HG02981 (cell line): Measurements from ENCODE around the gene KDSR.
"Not testable (repeated sequence)": the region's sequence is repeated elsewhere in the genome, so short reads cannot be mapped to it uniquely, and the experiment has no call there.

Source experiments
- ATAC-seq: cut with Tn5 transposase; IDR thresholded peaks from one replicate; pipeline ENCODE4 v1.9.1; 2021; ENCODE audit warnings: mild to moderate bottlenecking, moderate library complexity; ENCODE audit not compliant: unreplicated experiment

Gene KDSR

DNA sequence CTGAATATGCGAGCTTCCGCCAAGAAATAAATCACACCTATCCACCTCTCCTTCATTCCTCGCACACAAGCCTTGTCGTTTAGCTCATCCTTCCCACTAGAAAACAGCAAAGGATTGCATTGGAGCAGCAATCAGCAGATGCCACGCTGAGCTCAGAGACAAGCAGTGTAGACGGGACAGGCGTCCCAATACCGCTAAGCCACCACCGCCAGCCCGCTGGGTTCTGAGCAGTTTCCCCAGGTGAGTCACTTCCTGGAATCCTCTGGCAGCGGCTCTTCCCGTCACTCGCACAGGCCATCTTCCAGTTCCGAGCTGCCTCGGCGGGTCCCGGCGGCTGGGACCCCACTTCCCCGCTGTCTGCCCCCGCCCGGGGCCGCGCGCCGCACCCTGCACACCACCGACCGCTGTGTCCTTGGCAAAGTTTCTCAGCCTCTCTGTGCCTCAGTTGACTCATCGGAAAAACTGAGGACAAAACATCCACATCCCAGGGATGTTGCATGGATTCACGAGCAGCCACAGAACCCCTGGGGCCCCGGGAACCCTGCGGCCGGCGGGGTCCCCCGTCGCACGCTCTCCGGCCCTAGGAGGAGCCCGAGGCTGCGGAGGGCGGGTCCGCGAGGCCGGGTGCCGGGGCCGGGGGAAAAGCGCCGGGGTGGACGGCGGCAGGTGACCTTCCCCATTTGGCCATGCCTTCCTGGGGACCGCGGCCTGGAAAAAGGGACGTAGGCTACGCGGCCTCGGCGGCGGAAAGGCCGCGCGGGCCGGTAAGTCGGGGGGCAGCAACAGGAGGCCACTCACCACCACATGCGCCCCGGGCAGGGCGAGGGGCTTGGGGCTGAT is 573 bp downstream of the KDSR start:
- peak; percentile 23 for ATAC-seq

DNA sequence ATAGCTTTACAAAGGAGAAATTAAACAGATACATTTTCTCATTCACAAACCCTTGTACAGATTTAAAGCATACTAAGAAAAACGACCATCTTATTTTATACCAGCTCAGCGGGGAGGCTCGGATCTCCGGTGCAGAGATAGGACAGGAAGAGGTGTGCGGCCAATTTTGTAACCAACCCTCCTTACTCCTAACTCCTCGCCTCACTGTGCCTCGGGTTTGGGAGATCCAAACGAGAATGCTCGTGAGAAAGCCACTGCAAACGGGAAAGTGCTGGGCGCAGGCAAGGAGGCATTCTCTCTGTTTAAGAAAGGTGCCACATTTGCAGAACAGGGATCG is 1.2 kb downstream of the KDSR start:
- ATAC-seq: no peak

DNA sequence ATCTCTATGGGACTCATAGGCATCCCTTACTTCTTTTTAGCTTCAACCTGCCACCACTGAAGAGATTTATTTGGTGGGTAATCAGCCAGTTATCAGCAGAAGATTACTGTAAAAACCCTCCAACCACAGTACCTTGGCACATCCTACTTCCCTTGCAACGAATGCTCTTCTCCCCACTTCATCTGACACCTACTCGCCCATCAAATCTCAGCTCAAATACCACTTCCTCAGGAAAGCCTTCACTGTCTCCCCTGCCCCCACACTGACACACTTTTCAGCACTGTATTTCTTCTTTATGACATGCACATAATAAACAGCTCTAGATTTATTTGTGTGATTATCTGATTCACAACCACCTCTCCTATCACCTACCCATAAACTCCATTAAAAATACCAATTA is 3.1 kb downstream of the KDSR start:
- no peak for ATAC-seq

DNA sequence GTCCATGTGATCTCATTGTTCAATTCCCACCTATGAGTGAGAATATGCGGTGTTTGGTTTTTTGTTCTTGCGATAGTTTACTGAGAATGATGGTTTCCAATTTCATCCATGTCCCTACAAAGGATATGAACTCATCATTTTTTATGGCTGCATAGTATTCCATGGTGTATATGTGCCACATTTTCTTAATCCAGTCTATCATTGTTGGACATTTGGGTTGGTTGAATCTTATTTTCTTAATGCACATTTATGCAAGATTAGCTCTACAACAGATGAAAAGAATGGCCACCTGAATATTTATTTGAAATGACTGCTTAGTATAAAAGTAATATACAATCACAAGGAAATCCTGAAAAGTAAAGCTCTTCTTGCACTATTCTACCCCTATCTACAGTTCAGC is 3.6 kb downstream of the KDSR start:
- not testable (repeated sequence) for ATAC-seq

DNA sequence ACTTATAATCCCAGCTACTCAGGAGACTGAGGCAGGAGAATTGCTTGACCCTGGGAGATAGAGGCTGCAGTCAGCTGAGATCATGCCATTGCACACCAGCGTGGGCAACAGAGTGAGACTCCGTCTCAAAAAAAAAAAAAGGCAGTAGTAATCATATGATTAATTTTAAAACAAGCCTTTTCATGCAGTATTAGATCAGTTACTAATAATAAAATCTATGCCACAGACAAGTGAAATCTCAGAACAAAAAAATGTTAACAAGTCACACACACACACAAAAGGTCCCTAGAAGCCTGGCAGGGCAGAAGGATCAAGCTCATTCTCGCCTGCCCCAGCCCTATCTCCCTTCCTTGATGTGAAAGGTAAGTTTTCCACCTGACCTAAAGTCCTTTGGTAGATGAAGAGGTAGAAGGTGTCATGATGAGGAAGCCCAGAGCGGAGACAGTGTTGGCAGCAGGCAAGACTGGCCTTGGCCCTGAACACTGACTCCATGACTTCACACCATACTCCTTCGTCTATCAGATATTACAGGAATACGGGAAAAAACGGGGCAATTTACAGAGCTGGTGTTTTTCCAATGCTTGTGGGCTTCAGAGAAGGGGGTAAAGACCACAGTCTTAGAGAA is 10.6 kb downstream of the KDSR start:
- no peak for ATAC-seq

DNA sequence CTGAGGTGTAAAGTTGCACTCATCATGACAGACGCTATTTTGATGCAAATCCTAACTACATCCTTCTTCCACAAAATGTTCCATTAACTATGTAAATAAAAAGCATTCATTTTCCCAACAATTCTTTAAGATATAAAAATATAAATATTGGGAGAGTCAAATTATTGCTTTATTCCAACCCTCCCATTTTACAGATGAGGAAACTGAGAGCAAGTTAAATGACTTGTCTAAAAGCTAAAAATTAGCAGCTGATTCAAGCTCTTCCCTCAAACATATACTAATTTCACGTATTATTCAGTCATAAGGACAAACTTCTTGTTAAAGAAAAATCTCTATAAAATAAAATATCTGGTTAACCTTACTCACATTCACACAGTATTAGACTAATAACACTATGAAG is 16.8 kb downstream of the KDSR start:
- no peak for ATAC-seq

DNA sequence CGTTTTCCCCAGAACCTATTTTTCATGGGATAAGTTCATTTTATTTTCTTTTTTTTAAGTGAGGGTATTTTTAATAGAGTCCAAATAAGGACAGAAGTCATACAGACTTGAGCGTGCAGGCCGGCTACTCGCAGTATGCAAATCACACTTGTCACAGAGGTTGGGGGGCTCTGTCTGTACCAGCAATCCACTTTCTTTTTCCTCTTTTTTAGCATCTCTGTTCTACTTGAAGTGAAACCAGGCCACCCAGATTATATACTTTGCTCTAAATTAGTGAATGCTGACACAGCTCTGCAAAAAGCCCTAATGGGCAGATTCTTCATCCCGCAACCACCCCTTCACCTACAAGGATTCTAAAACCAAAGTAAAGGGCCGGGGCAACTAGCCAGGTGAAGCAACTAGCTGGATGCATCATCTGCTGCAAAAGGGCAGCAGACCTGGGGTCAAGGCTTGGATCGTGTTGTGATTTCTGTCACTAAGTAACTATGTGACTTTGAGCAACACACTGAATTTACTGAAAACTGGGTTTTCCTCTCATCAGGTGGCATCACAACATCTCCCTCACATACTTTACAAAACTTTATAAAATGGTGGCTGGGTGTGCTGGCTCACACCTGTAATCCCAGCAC is 18.4 kb downstream of the KDSR start:
- ATAC-seq: no peak

DNA sequence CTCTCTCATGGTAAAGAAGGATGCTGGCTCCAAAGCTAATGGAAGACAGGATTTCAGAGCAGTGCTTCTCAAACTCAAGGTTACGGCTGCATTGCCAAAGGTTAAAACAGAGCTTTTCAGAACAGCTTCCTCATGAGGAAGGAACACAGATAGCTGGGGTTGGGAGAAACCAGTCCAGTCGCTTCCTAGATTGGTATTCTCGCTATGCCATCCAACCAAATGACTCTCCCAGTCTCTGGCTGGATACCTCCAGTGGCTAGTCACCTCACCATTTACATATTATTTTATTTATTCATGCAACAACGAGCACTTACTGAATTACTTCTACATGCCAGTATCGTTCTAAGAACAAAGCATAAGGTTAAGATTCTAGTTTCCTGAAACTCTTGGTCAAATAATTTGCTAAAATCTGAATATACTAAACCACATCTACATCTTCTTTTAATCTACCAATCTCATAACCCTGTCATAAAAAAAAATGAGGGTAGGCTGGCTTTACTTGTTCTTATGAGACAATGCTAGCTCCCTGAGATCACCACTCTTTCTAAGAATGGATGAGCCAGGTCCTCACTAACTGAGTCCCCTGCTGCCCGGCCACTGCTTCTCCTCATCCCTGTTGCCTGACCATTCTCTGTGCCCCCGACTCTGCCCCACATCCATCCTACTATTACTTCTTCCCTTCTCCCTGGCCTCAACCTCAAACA is 20.4 kb downstream of the KDSR start:
- no peak for ATAC-seq

DNA sequence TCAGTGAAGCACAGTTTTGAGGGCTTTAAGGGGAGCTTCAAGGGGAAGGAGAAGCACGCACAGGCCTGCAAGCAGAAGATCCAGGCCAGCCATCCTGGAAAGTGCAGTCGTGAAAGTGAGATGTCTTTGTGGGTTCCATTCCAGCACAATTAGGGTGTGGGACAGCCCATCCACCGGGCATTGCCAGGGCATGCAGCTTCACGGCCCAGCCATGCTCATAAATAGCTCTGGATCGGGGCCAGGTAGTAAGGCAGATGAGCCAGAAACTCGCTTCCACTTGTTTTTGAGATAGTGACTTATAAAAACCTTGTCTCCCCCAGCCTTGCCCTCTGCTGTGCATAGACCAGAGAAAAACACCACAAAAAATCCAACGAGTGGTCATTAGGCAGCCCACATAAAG is 21.0 kb downstream of the KDSR start:
- no peak for ATAC-seq

DNA sequence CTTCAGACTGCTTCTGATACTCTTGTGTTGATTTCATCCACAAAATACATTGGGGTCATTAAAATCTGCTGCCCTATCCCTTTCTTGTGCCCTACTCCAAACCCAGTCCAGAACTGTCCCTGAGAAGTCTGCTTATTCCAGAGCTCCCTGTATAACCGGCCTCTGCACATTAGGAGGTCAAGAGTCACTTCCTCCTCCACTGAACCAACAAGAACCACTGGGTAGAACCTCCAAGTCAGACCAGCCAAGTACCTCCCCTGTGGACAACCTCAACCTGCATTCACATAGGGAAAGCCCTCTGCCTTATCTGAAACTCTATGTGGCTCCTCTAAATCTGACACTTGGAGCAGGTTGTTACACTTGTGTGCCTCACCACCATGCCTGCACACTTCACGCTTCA is 22.1 kb downstream of the KDSR start:
- no peak for ATAC-seq

DNA sequence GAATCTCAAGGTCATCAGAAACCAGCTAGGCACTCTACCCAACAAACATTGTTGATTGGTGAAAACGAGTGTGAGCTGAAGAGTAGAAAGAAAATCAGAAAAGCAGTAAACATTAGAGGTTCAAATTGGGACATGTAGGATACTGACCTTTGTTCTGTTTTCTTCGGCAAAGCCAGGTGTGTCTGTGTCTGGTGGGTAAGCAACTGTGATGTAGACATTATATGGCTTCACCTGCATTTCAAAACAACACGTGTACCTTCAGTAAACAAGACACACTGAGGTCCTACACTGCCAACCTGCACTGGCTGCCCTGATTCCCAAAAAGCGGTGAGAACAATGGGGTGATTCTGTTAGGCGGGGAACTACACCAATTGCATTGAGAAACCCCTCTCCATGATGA is 22.7 kb downstream of the KDSR start:
- no peak for ATAC-seq

DNA sequence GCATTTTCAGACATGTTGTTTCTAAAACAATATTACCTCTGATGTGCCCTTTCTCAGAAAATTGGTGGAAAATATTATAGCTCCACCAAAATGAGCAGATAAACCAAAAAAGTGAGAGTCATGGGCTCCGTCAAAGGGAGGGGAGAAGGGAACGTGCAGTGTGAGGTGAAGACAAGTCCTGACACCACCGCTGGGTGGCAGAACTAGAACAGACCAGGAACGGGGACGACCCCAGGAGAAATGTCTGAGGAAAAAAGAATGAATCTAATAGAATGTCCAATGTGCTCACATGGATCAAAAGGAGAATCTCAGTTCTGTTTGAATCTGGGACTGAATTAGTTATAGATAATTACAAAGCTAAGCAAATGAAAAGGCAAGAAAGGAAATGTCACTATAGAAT is 24.8 kb downstream of the KDSR start:
- ATAC-seq: no peak

DNA sequence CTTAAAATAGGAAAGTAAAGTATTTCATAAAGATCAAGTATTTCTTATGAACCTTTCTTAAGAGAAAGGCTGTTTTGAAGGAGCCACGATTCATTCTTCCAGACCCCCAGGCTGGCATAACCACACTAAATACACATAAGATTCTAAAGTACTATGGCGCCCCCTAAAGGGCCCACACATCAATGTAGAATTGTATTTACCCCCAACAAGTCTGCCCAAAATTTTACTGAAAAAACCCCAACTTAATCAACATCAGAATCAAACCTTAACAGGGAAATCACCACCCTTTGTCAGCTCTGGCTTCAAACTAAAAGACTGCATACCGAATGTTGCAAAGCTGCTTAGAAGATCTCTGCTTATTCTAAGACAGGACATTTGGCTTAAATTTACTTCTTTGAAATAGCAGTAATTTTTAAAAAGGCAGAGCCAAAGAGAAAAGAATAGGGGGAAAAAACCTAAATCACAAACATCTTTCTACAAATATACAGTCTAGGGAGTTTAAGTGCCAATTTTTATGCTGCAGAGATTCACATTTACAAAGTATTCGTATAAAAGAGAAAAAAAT is 27.0 kb downstream of the KDSR start:
- no peak for ATAC-seq

DNA sequence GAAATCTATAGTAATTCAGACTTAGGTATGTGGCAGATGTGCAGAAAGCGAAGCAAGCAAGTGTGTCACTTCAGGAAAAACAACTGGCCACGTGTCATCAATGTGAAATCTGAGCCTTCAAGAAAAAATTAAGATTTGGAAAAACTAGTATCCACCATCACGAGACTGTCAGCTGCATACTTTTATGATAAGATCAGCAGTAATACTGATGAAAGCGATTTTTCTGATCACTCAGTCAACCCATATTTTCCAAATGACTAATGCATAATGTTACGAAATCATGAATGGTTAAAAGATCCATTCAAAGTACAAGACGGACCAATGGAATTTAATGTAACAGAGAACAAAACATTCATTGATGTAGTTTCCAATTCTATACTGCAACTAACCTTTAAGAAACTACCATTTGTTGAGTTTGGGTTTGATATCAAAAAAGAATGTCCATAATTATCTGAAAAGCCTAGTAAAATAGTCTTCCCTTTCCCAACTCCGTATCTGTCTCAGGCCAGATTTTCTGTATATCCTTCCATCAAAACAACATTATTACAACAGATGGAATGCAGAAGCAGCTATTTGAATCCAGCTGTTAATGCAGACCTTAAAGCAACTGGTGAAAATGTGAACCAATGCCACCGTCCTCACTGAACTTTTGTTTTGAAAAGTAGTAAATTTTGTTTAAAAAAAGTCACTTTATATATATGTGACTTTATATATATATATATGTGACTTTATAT is 30.5 kb downstream of the KDSR start:
- ATAC-seq: no peak

DNA sequence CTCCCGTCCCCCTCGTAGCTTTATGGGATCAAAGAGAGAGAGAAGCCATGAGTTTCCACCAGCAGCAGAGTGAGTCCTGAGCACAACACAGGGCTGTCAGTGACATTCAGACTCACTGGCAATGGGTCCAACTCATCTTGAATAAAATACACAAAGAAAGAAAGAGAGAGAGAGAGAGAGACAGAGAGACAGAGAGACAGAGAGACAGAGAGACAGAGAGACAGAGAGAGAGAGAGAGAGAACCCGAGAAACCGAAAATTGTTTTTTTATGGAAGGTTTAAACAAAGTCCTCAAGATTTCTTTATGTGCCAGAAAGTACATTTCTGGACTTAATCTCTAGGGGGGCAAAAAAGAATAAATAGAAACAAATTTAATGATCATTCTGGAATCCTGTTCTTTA is 35.9 kb downstream of the KDSR start:
- ATAC-seq: no peak

DNA sequence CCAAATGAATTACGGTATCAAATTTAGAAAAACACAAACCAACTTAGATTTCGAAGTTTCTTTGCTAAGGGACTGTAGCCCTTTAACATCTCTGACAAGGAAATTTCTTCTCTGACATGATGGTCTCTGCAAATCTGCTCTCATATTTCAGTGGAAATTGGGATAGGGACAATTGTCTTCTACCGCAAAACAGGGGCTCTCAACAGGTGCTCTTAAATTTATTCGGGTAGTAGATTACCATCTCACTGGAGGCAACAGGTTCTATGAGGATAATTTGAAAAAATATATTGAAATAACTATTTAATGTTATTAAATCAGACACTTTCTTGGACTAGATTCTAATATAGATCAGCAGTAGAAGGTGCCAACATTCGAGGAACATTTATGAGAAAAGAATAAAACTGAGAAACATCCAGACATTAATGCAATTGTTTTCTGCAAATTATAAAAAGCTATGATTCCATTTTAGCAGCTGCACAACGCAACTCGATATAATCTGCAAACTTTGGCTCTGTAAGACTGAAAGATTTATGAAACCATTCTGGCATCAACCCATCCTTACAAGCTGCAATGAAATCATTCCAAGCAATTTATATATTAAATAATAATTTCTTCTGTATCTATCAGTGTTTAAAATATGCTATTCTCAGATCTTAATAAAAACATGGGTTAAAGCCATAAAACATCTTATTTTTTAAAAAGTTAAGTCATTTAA is 37.4 kb downstream of the KDSR start:
- ATAC-seq: no peak

DNA sequence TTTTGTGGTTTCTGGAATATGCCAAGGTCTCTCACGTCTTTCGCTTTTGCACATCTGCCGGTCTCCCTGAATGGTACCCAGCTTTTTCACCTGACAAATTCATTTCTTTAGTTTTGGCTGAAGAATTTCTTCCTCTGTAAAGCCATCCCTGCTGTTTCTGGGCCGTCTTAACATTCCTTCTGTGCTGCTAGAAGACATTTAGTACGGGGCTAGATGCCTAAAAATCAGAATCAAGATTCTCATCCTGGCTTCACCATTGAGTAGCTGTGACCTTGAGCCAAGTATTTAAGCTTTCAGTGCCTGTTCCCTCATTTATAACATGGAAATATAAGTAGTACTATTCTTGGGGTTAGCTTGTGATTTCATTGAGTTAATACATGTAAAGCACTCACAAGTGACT is 41.0 kb downstream of the KDSR start:
- no peak for ATAC-seq

DNA sequence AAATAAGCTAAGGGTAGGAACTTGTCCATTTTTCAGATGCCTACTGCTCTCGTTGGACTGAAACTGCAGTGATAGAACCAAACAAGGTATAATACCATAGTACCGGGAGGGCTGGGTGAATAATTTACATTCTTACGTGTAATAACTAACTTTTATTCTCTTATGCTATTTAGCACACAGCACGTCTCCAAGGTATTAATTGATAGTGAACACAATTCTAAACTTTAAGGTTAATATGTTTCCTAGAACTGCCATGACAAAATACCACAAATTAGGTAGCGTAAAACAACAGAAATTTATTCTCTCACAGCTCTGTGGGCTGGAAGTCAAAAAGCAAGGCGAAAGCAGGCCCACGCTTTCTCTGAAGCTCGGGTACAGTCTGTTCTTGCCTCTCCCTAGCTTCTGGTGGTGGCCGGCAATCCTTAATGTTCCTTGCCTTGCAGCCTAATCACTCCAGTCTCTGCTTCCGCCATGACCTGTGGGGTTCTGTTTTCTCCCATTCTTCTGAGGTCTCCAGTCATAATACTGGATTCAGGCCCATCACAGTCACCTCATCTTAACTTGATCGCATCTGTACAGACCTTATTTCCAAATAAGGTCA is 41.8 kb downstream of the KDSR start:
- ATAC-seq: no peak

DNA sequence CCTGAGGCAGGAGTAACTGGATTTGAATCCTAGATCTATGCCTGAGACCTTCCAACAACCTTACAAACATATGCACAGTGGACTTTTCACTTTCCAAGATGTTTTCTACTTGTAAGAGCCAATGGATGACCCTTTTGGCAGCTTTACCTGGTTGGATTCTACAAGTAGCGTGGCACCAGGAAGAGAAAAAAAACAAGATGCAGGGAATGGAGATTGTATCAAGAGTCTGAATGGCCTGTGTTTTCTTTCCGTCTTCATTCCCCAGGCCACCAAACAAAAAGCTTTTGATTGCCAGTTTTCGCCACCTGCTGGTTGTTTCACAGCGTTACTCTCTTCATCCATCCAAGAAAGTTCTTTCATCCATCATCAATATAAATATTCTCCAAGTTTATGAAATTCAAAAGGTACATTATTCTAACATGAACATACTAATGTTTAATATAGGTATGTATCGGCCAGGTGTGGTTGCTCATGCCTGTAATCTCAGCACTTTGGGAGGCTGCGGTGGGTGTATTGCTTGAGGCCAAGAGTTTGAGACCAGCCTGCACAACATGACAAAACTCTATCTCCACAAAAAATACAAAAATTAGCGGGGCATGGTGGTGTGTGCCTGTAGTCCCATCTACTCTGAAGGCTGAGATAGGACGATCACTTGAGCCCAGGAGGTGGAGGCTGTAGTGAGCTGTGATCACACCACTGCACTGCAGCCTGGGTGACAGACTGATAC is 43.9 kb downstream of the KDSR start:
- no peak for ATAC-seq
